Measurements from ENCODE around the gene CD200.

The CD200 gene

GRCh38 chr3:112333002-112333380 is at the start of gene CD200:
TSS of gene CD200 (plus strand) at chr3:112333156. CDS start at chr3:112333213, 57 bp downstream.
- no peak for TF ChIP-seq POLR2A (IDR thresholded peaks at IDR 0.05; ENCODE audit: low read depth, low read length)
- DNase-seq (ENCODE audit: insufficient read length, low spot score) (no peak), FAIRE-seq (no peak)

- DNase-seq (ENCODE audit: insufficient read length, low spot score) (no peak), FAIRE-seq (no peak)
- TF ChIP-seq POLR2A (IDR thresholded peaks at IDR 0.05; ENCODE audit: low read depth, low read length), result no peak
Observed at GRCh38 chr3:112289011-112289410, 43.9 kb upstream of the CD200 start.

GRCh38 chr3:112293368-112294321 is 39.3 kb upstream of the CD200 start, which contains the start of gene SLC9C1:
TSS of gene SLC9C1 (minus strand) at chr3:112294216. CDS start at chr3:112286791, 7,425 bp downstream.
- no peak for TF ChIP-seq POLR2A (IDR thresholded peaks at IDR 0.05; ENCODE audit: low read depth, low read length)
- DNase-seq (ENCODE audit: insufficient read length, low spot score) (peak; percentile 28), FAIRE-seq (peak; percentile 86)

- FAIRE-seq (no peak), DNase-seq (ENCODE audit: insufficient read length, low spot score) (no peak)
- TF ChIP-seq POLR2A (IDR thresholded peaks at IDR 0.05; ENCODE audit: low read depth, low read length), result no peak
Observed at GRCh38 chr3:112297714-112298113, 35.2 kb upstream of the CD200 start.

GRCh38 chr3:112298781-112299180 is 34.2 kb upstream of the CD200 start:
- TF ChIP-seq POLR2A (IDR thresholded peaks at IDR 0.05; ENCODE audit: low read depth, low read length), result no peak
- DNase-seq (ENCODE audit: insufficient read length, low spot score) (no peak), FAIRE-seq (no peak)

- DNase-seq (ENCODE audit: insufficient read length, low spot score) (no peak), FAIRE-seq (no peak)
- no peak for TF ChIP-seq POLR2A (IDR thresholded peaks at IDR 0.05; ENCODE audit: low read depth, low read length)
Observed at GRCh38 chr3:112302150-112302830, 30.7 kb upstream of the CD200 start.

GRCh38 chr3:112302881-112303763 is 29.8 kb upstream of the CD200 start:
- no peak for DNase-seq (ENCODE audit: insufficient read length, low spot score)
- TF ChIP-seq POLR2A (IDR thresholded peaks at IDR 0.05; ENCODE audit: low read depth, low read length), result no peak
- FAIRE-seq, result no peak

- DNase-seq (ENCODE audit: insufficient read length, low spot score) (no peak), FAIRE-seq (no peak)
- TF ChIP-seq POLR2A (IDR thresholded peaks at IDR 0.05; ENCODE audit: low read depth, low read length), result no peak
Observed at GRCh38 chr3:112303764-112304325, 29.1 kb upstream of the CD200 start.

- no peak for DNase-seq (ENCODE audit: insufficient read length, low spot score)
- TF ChIP-seq POLR2A (IDR thresholded peaks at IDR 0.05; ENCODE audit: low read depth, low read length), result no peak
- no peak for FAIRE-seq
Observed at GRCh38 chr3:112304611-112305010, 28.3 kb upstream of the CD200 start.

- no peak for DNase-seq (ENCODE audit: insufficient read length, low spot score)
- TF ChIP-seq POLR2A (IDR thresholded peaks at IDR 0.05; ENCODE audit: low read depth, low read length), result no peak
- FAIRE-seq, result no peak
Observed at GRCh38 chr3:112306825-112307224, 26.1 kb upstream of the CD200 start.

- FAIRE-seq (no peak), DNase-seq (ENCODE audit: insufficient read length, low spot score) (no peak)
- no peak for TF ChIP-seq POLR2A (IDR thresholded peaks at IDR 0.05; ENCODE audit: low read depth, low read length)
Observed at GRCh38 chr3:112307557-112307956, 25.4 kb upstream of the CD200 start.

GRCh38 chr3:112308151-112308911 is 24.6 kb upstream of the CD200 start:
- DNase-seq (ENCODE audit: insufficient read length, low spot score), result no peak
- no peak for FAIRE-seq
- no peak for TF ChIP-seq POLR2A (IDR thresholded peaks at IDR 0.05; ENCODE audit: low read depth, low read length)

- TF ChIP-seq POLR2A (IDR thresholded peaks at IDR 0.05; ENCODE audit: low read depth, low read length), result no peak
- DNase-seq (ENCODE audit: insufficient read length, low spot score), result no peak
- FAIRE-seq, result no peak
Observed at GRCh38 chr3:112314649-112315048, 18.3 kb upstream of the CD200 start.
